SK-N-SH (cell line): ENCODE results near the gene COL23A1.

Experiments used
- TAF1 ChIP-seq: IDR thresholded peaks from 2 replicates; pipeline ENCODE4 v1.6.1; 2012; ENCODE audit warnings: low read depth, mild to moderate bottlenecking, low read length, moderate library complexity, borderline replicate concordance
- TF ChIP-seq, protein P1 (sequence below): fragments of 200-600 bp; sonication (generic); IDR thresholded peaks from 2 replicates; pipeline ENCODE4 v1.6.1; 2017; ENCODE audit warnings: antibody characterized with exemption, mild to moderate bottlenecking, moderate library complexity

DNA sequence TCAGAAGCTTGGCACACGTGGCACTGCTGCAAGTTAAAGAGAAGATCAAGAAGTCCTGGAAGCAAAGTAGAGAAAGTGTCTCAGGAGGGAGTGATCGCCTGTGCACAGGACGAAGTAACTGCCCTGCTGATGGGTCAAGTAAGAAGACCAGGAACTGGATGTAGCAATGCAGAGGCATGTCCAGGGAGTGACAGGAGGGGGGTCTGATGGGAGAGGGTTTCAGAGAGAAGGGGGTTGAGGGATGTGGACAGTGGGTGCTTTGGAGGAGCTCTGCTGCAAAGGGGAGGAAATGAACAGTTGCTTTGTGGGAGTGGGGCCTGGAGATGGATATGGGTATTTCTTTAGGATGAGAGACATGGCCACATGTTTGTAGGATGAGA lies 297.4 kb downstream of the COL23A1 start:
- TF ChIP-seq TAF1, result no peak
- TF ChIP-seq, protein P1, sequence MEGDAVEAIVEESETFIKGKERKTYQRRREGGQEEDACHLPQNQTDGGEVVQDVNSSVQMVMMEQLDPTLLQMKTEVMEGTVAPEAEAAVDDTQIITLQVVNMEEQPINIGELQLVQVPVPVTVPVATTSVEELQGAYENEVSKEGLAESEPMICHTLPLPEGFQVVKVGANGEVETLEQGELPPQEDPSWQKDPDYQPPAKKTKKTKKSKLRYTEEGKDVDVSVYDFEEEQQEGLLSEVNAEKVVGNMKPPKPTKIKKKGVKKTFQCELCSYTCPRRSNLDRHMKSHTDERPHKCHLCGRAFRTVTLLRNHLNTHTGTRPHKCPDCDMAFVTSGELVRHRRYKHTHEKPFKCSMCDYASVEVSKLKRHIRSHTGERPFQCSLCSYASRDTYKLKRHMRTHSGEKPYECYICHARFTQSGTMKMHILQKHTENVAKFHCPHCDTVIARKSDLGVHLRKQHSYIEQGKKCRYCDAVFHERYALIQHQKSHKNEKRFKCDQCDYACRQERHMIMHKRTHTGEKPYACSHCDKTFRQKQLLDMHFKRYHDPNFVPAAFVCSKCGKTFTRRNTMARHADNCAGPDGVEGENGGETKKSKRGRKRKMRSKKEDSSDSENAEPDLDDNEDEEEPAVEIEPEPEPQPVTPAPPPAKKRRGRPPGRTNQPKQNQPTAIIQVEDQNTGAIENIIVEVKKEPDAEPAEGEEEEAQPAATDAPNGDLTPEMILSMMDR, result no peak
